OCI-M2 (cell line): ENCODE measurements around the gene INPP5F.
A peak's percentile ranks its signal among the peaks of the same experiment; 100 is the strongest.
"Not testable (repeated sequence)": the region's sequence is repeated elsewhere in the genome, so short reads cannot be mapped to it uniquely, and the experiment has no call there.

Experiments
- DNase-seq: peaks from one replicate; lab custom pipeline; 2025; ENCODE audit not compliant: unreplicated experiment; lab: John Stamatoyannopoulos, UW

Gene INPP5F

GRCh38 chr10:119703903-119704508, 21.8 kb upstream of the INPP5F start:
- DNase-seq = no peak

GRCh38 chr10:119705434-119705831, 20.4 kb upstream of the INPP5F start:
- DNase-seq = no peak

- DNase-seq = no peak
Measured at GRCh38 chr10:119706521-119707278, 19.1 kb upstream of the INPP5F start.

GRCh38 chr10:119707331-119707730, 18.5 kb upstream of the INPP5F start:
- DNase-seq = not testable (repeated sequence)

GRCh38 chr10:119710935-119711334, 14.9 kb upstream of the INPP5F start:
- not testable (repeated sequence) for DNase-seq

- DNase-seq = no peak
Measured at GRCh38 chr10:119713744-119714483, 11.9 kb upstream of the INPP5F start.

GRCh38 chr10:119714484-119714816, 11.4 kb upstream of the INPP5F start:
- DNase-seq = no peak

GRCh38 chr10:119715628-119716505, 10.0 kb upstream of the INPP5F start:
- no peak for DNase-seq

GRCh38 chr10:119723161-119723560, 2.7 kb upstream of the INPP5F start:
- DNase-seq = no peak

GRCh38 chr10:119723624-119724023, 2.2 kb upstream of the INPP5F start:
- no peak for DNase-seq

GRCh38 chr10:119724593-119725516, 995 bp upstream of the INPP5F start:
- peak; percentile 4 for DNase-seq

GRCh38 chr10:119725517-119725827, 378 bp upstream of the INPP5F start:
- DNase-seq = no peak

GRCh38 chr10:119726676-119727261, 919 bp downstream of the INPP5F start:
- DNase-seq = no peak

- DNase-seq = no peak
Measured at GRCh38 chr10:119728172-119728800, 2.4 kb downstream of the INPP5F start.

- DNase-seq = no peak
Measured at GRCh38 chr10:119734396-119735332, 8.8 kb downstream of the INPP5F start.

GRCh38 chr10:119735451-119735850, 9.6 kb downstream of the INPP5F start:
- no peak for DNase-seq

GRCh38 chr10:119736220-119736619, 10.4 kb downstream of the INPP5F start:
- no peak for DNase-seq

GRCh38 chr10:119737039-119737663, 11.3 kb downstream of the INPP5F start:
- DNase-seq = no peak
